H9 (cell line): Measurements from ENCODE around the gene UPK3A. TPM values are rescaled to one million over a fixed set of nuclear protein-coding genes. Genes with fewer than 3 reads are reported as not detected.

Experiments
- DNase-seq: peaks from one replicate; pipeline ENCODE4 v3.0.0-alpha.2; 2017
- H2AFZ ChIP-seq: one replicate; pipeline ENCODE4 v1.6.1; 2013; ENCODE audit warnings: mild to moderate bottlenecking, low read length, control low read depth, moderate library complexity
- H2AK5ac ChIP-seq: 2 replicates; pipeline ENCODE4 v1.6.1; 2013; ENCODE audit warnings: low read length, control low read depth, mixed read lengths; ENCODE audit not compliant: insufficient read length
- H2BK120ac ChIP-seq: one replicate; pipeline ENCODE4 v1.6.1; 2013; ENCODE audit warnings: low read depth, mild to moderate bottlenecking, low read length, control low read depth, inconsistent platforms; ENCODE audit not compliant: poor library complexity, severe bottlenecking
- H2BK12ac ChIP-seq: 2 replicates; pipeline ENCODE4 v1.6.1; 2013; ENCODE audit warnings: low read length, control low read depth, mixed read lengths, low read depth; ENCODE audit not compliant: insufficient read length
- H2BK15ac ChIP-seq: 2 replicates; pipeline ENCODE4 v1.6.1; 2013; ENCODE audit warnings: low read depth, low read length, control low read depth
- H2BK20ac ChIP-seq: one replicate; pipeline ENCODE4 v1.6.1; 2013; ENCODE audit warnings: low read depth, mild to moderate bottlenecking, low read length, control low read depth, inconsistent platforms; ENCODE audit not compliant: poor library complexity, severe bottlenecking
- H2BK5ac ChIP-seq: 2 replicates; pipeline ENCODE4 v1.6.1; 2013; ENCODE audit warnings: low read length, control low read depth, mixed read lengths; ENCODE audit not compliant: insufficient read length
- H3K14ac ChIP-seq: 2 replicates; pipeline ENCODE4 v1.6.1; 2013; ENCODE audit warnings: low read length, control low read depth; ENCODE audit not compliant: insufficient read depth
- H3K18ac ChIP-seq: 2 replicates; pipeline ENCODE4 v1.6.1; 2013; ENCODE audit warnings: low read depth, mild to moderate bottlenecking, mixed read lengths, low read length, control low read depth; ENCODE audit not compliant: insufficient read length
- H3K23ac ChIP-seq: 2 replicates; pipeline ENCODE4 v1.6.1; 2013; ENCODE audit warnings: low read length, control low read depth, mixed read lengths, low read depth; ENCODE audit not compliant: insufficient read length
- H3K23me2 ChIP-seq: 2 replicates; pipeline ENCODE4 v1.6.1; 2013; ENCODE audit warnings: low read depth, mild to moderate bottlenecking, mixed read lengths, low read length, control low read depth; ENCODE audit not compliant: insufficient read length, poor library complexity, severe bottlenecking
- H3K27ac ChIP-seq: 2 replicates; pipeline ENCODE4 v1.5.1; 2013; ENCODE audit warnings: low read length, control low read depth, mixed read lengths, low read depth; ENCODE audit not compliant: insufficient read length
- H3K27me3 ChIP-seq: 2 replicates; pipeline ENCODE4 v1.6.1; 2013; ENCODE audit warnings: low read length, control low read depth, inconsistent platforms; ENCODE audit not compliant: insufficient read depth
- H3K4ac ChIP-seq: 2 replicates; pipeline ENCODE4 v1.6.1; 2013; ENCODE audit warnings: low read depth, mild to moderate bottlenecking, control low read depth, inconsistent platforms, low read length, moderate library complexity
- H3K4me1 ChIP-seq: 2 replicates; pipeline ENCODE4 v1.6.1; 2013; ENCODE audit warnings: low read length, control low read depth, inconsistent platforms; ENCODE audit not compliant: insufficient read depth
- H3K4me2 ChIP-seq: 2 replicates; pipeline ENCODE4 v1.6.1; 2013; ENCODE audit warnings: low read length, control low read depth, mixed read lengths; ENCODE audit not compliant: insufficient read length, insufficient read depth
- H3K56ac ChIP-seq: 2 replicates; pipeline ENCODE4 v1.6.1; 2013; ENCODE audit warnings: low read depth, mild to moderate bottlenecking, mixed read lengths, low read length, control low read depth; ENCODE audit not compliant: insufficient read length
- H3K79me1 ChIP-seq: 2 replicates; pipeline ENCODE4 v1.6.1; 2013; ENCODE audit warnings: low read depth, mild to moderate bottlenecking, moderate library complexity, low read length, control low read depth, inconsistent platforms; ENCODE audit not compliant: insufficient read depth, poor library complexity, severe bottlenecking
- H3K79me2 ChIP-seq: 2 replicates; pipeline ENCODE4 v1.6.1; 2013; ENCODE audit warnings: low read length, control low read depth, inconsistent platforms; ENCODE audit not compliant: insufficient read depth
- H3K9ac ChIP-seq: 2 replicates; pipeline ENCODE4 v1.6.1; 2013; ENCODE audit warnings: low read length, control low read depth, mixed read lengths; ENCODE audit not compliant: insufficient read length; ENCODE audit errors: extremely low read depth
- H3K9me3 ChIP-seq: one replicate; pipeline ENCODE4 v1.6.1; 2013; ENCODE audit warnings: low read depth, low read length, inconsistent platforms; ENCODE audit not compliant: control insufficient read depth
- H3T11ph ChIP-seq: one replicate; pipeline ENCODE4 v1.6.1; 2013; ENCODE audit warnings: mild to moderate bottlenecking, low read length, control low read depth, inconsistent platforms
- H4K20me1 ChIP-seq: one replicate; pipeline ENCODE4 v1.6.1; 2013; ENCODE audit not compliant: control insufficient read depth, insufficient read length, insufficient read depth
- H4K5ac ChIP-seq: 2 replicates; pipeline ENCODE4 v1.6.1; 2013; ENCODE audit warnings: low read depth, mild to moderate bottlenecking, mixed read lengths, low read length, control low read depth; ENCODE audit not compliant: insufficient read length
- H4K8ac ChIP-seq: replicated peaks from 2 replicates; pipeline ENCODE4 v1.6.1; 2013; ENCODE audit warnings: low read length, control low read depth, mixed read lengths, low read depth; ENCODE audit not compliant: insufficient read length
- H4K91ac ChIP-seq: 2 replicates; pipeline ENCODE4 v1.6.1; 2013; ENCODE audit warnings: low read depth, mild to moderate bottlenecking, moderate library complexity, mixed read lengths, low read length, control low read depth; ENCODE audit not compliant: insufficient read length
- H3K27ac Mint-ChIP-seq, 3 experiments: 2 replicates in 2 of 3; 3 replicates in 1 of 3; pipeline ENCODE4 v1.8.0; 2020 to 2021; ENCODE audit warnings: mixed read lengths in 3 of 3, mild to moderate bottlenecking in 1 of 3, moderate library complexity in 1 of 3
- H3K27me3 Mint-ChIP-seq: 2 replicates; pipeline ENCODE4 v1.8.0; 2021; ENCODE audit warnings: low read depth, mild to moderate bottlenecking, moderate library complexity, mixed read lengths
- H3K36me3 Mint-ChIP-seq, 3 experiments: 2 replicates in 2 of 3; 3 replicates in 1 of 3; pipeline ENCODE4 v1.8.0; 2020 to 2021; ENCODE audit warnings: low read depth in 3 of 3, mixed read lengths in 3 of 3; ENCODE audit not compliant: insufficient read depth in 1 of 3
- H3K4me1 Mint-ChIP-seq, 2 experiments: 2 replicates each; pipeline ENCODE4 v1.8.0; 2020; ENCODE audit warnings: mixed read lengths in 2 of 2
- H3K4me3 Mint-ChIP-seq, 2 experiments: 2 replicates in 1 of 2; 3 replicates in 1 of 2; pipeline ENCODE4 v1.8.0; 2020 to 2021; ENCODE audit warnings: mild to moderate bottlenecking in 2 of 2, mixed read lengths in 2 of 2, moderate library complexity in 1 of 2
- H3K9me3 Mint-ChIP-seq, 2 experiments: 2 replicates in 1 of 2; 3 replicates in 1 of 2; pipeline ENCODE4 v1.8.0; 2020; ENCODE audit warnings: mild to moderate bottlenecking in 2 of 2, mixed read lengths in 2 of 2, moderate library complexity in 1 of 2
- CTCF ChIP-seq: fragments of 200-600 bp; sonication (generic); conservative IDR thresholded peaks from 3 replicates; pipeline ENCODE4 v1.8.0; 2021; ENCODE audit warnings: antibody characterized with exemption, mild to moderate bottlenecking
- WGBS: extraction: QIAGEN DNeasy Blood & Tissue Kit; methylation state at CpG from one replicate; pipeline ENCODE4 v1.1.7; 2013; ENCODE audit warnings: missing lambda C conversion rate, low lambda C conversion rate, mixed read lengths; ENCODE audit not compliant: insufficient read length; ENCODE audit errors: extremely low coverage; 5-methylcytosine and 5-hydroxymethylcytosine counted together
- total RNA-seq: library from RNA; stranded (reverse); gene quantifications from 2 replicates; pipeline ENCODE4 v1.2.1, GENCODE V29; 2021

Gene UPK3A
- total RNA-seq, 1 experiment from 2014 or later = not detected

- no peak overlapping the region for H3K9ac ChIP-seq
- no peak overlapping the region for H3K18ac ChIP-seq
- no peaks in the 10 kb centered on the region for H3K79me1 ChIP-seq
- H4K5ac ChIP-seq = no peak overlapping the region
- no peaks in the 10 kb centered on the region; the same call in 1 of the 2 replicates for H3K4me1 ChIP-seq
- no peak overlapping the region for H3K4me2 ChIP-seq
- no peak overlapping the region for H4K8ac ChIP-seq
- H3K79me2 ChIP-seq = no peaks in the 10 kb centered on the region
- Mint-ChIP-seq H3K27me3 (peaks cover 31% of the 10 kb centered on the region), H3K9me3 (no peaks in the 10 kb centered on the region), H3K4me3 (peak overlapping the region in 1 of 2 experiments; percentile 81; a peak in 2 of 5 replicates), H3K36me3 (no peaks in the 10 kb centered on the region), H3K4me1 (peaks cover 12 to 18% of the 10 kb centered on the region in 2 experiments), H3K27ac (no peak overlapping the region)
- H4K91ac ChIP-seq = no peak overlapping the region
- no peak overlapping the region for H2BK15ac ChIP-seq
- no peak overlapping the region for H3K4ac ChIP-seq
- no peak overlapping the region for H3K27ac ChIP-seq
- no peaks in the 10 kb centered on the region for H3K9me3 ChIP-seq
- H3T11ph ChIP-seq = no peak overlapping the region
- H4K20me1 ChIP-seq = no peaks in the 10 kb centered on the region
- no peak overlapping the region for H2AK5ac ChIP-seq
- no peak for TF ChIP-seq CTCF
- no peak overlapping the region for H2BK120ac ChIP-seq
- H2BK12ac ChIP-seq = no peak overlapping the region
- H3K27me3 ChIP-seq = no peaks in the 10 kb centered on the region
- no peak overlapping the region for H2AFZ ChIP-seq
- no peak overlapping the region for H2BK20ac ChIP-seq
- no peak for DNase-seq
- H3K23ac ChIP-seq = no peak overlapping the region
- H3K56ac ChIP-seq = no peak overlapping the region
- peaks cover 14% of the 10 kb centered on the region for H3K23me2 ChIP-seq
- no peak overlapping the region for H3K14ac ChIP-seq
- H2BK5ac ChIP-seq = no peak overlapping the region
- no CpG with 5 or more reads among the region's 16 CpGs for WGBS
Observed at GRCh38 chr22:45270095-45271020, 14.4 kb upstream of the UPK3A start.
